CD4-positive, alpha-beta T cell treated with Interferon alpha-2 for 1 hour (primary cell): Measurements from ENCODE around the gene CCDC144A.
"Not testable (repeated sequence)": the region's sequence is repeated elsewhere in the genome, so short reads cannot be mapped to it uniquely, and the experiment has no call there.

ENCODE experiments used
- DNase-seq, 2 donors: peaks; one replicate each; pipeline ENCODE4 v3.0.0-alpha.2; 2020 to 2022

CCDC144A gene

DNA sequence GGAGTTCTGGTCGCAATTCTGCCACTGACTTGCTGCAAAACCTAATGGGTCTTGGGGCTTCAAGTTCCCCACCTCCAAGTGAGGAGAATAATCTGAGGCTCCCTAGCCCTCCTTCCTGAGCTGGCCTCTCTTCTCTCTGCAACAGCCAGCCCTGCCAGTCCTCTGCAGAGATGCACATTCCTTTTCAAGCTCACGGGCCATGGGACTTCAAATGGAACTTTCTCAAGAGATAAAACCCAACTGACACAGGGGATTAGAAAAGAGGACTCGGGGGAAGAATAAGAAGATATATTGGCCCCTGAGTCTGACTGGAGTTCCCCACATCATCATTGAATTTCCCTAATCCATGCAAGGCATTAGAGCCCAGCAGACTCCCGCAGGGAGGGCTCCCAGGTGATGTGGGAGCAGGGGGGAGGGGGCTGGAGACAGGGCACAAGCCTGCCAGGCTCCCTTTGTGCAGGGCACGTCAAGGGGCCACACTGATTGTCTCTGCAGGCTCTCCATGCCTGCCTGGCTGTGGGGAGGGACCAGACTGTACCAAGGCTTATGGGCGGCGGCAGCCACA is 131.0 kb downstream of the CCDC144A start:
- no peak for DNase-seq

- DNase-seq, result not testable (repeated sequence)
Observed at GRCh38 chr17:16822133-16822532, 132.1 kb downstream of the CCDC144A start.

GRCh38 chr17:16823768-16824406 is 133.8 kb downstream of the CCDC144A start:
- not testable (repeated sequence) for DNase-seq
